SK-N-SH treated with all-trans-retinoic acid at 6 μM for 48 hours (cell line): Measurements from ENCODE around the gene KIAA1328.

Experiments used
- ATAC-seq: fragments of 200-7000 bp; cut with Tn5 transposase; 3 replicates; pipeline ENCODE4 v1.9.1; 2020; ENCODE audit warnings: mild to moderate bottlenecking, moderate library complexity
- ARNTL ChIP-seq: fragments of 450-650 bp; formaldehyde crosslinking; IDR thresholded peaks from 2 replicates; pipeline ENCODE4 v1.5.0; 2020; ENCODE audit warnings: low read depth, mild to moderate bottlenecking, moderate library complexity, borderline replicate concordance
- BACH2 ChIP-seq: fragments of 250-450 bp; sonication (Bioruptor Pico); IDR thresholded peaks from 2 replicates; pipeline ENCODE4 v1.9.0; 2021; ENCODE audit warnings: mild to moderate bottlenecking, borderline replicate concordance
- CREB5 ChIP-seq: fragments of 250-450 bp; sonication (Bioruptor Pico); IDR thresholded peaks from 2 replicates; pipeline ENCODE4 v1.5.1; 2020; ENCODE audit warnings: low read depth, mild to moderate bottlenecking, moderate library complexity
- CSDC2 ChIP-seq: fragments of 250-450 bp; sonication (Bioruptor Pico); IDR thresholded peaks from 2 replicates; pipeline ENCODE4 v1.5.0; 2020; ENCODE audit warnings: mild to moderate bottlenecking, moderate library complexity
- CSRNP3 ChIP-seq: fragments of 250-450 bp; sonication (Bioruptor Pico); IDR thresholded peaks from 2 replicates; pipeline ENCODE4 v1.5.1; 2021; ENCODE audit warnings: mild to moderate bottlenecking, moderate library complexity
- ESRRG ChIP-seq: fragments of 250-450 bp; sonication (Bioruptor Pico); IDR thresholded peaks from 2 replicates; pipeline ENCODE4 v1.6.1; 2021; ENCODE audit warnings: mild to moderate bottlenecking
- GLIS3 ChIP-seq: fragments of 250-450 bp; sonication (Bioruptor Pico); IDR thresholded peaks from 2 replicates; pipeline ENCODE4 v1.5.0; 2020; ENCODE audit warnings: mild to moderate bottlenecking, moderate library complexity
- ISL1 ChIP-seq: fragments of 250-450 bp; sonication (Bioruptor Pico); IDR thresholded peaks from 2 replicates; pipeline ENCODE4 v2.1.2; 2022; ENCODE audit warnings: mild to moderate bottlenecking, moderate library complexity
- OSR1 ChIP-seq: fragments of 250-450 bp; sonication (Bioruptor Pico); IDR thresholded peaks from 2 replicates; pipeline ENCODE4 v1.8.0; 2022; ENCODE audit warnings: moderate library complexity, mild to moderate bottlenecking, inconsistent platforms
- PATZ1 ChIP-seq: fragments of 250-450 bp; sonication (Bioruptor Pico); IDR thresholded peaks from 2 replicates; pipeline ENCODE4 v1.8.0; 2020; ENCODE audit warnings: mild to moderate bottlenecking, moderate library complexity, borderline replicate concordance
- POU6F1 ChIP-seq: fragments of 250-450 bp; sonication (Bioruptor Pico); IDR thresholded peaks from 2 replicates; pipeline ENCODE4 v1.8.0; 2021; ENCODE audit warnings: low read depth, mild to moderate bottlenecking, moderate library complexity, borderline replicate concordance
- PPARA ChIP-seq: fragments of 250-450 bp; sonication (Bioruptor Pico); IDR thresholded peaks from 2 replicates; pipeline ENCODE4 v1.5.0; 2020; ENCODE audit warnings: mild to moderate bottlenecking, borderline replicate concordance
- RARB ChIP-seq: fragments of 250-450 bp; sonication (Bioruptor Pico); IDR thresholded peaks from 2 replicates; pipeline ENCODE4 v1.8.0; 2021; ENCODE audit warnings: mild to moderate bottlenecking, moderate library complexity
- SNAI2 ChIP-seq: fragments of 250-450 bp; sonication (Bioruptor Pico); IDR thresholded peaks from 2 replicates; pipeline ENCODE4 v1.5.0; 2020; ENCODE audit warnings: mild to moderate bottlenecking, moderate library complexity
- TCF4 ChIP-seq: fragments of 250-450 bp; sonication (Bioruptor Pico); IDR thresholded peaks from 2 replicates; pipeline ENCODE4 v1.8.0; 2021; ENCODE audit warnings: mild to moderate bottlenecking, moderate library complexity, borderline replicate concordance
- TOX ChIP-seq: fragments of 250-450 bp; sonication (Bioruptor Pico); IDR thresholded peaks from 2 replicates; pipeline ENCODE4 v1.8.0; 2021; ENCODE audit warnings: mild to moderate bottlenecking, moderate library complexity, borderline replicate concordance
- TSHZ2 ChIP-seq: fragments of 250-450 bp; sonication (Bioruptor Pico); IDR thresholded peaks from 2 replicates; pipeline ENCODE4 v1.5.0; 2020; ENCODE audit warnings: mild to moderate bottlenecking, moderate library complexity
- ZC3H10 ChIP-seq: fragments of 250-450 bp; sonication (Bioruptor Pico); IDR thresholded peaks from 2 replicates; pipeline ENCODE4 v1.5.1; 2021; ENCODE audit warnings: mild to moderate bottlenecking, moderate library complexity
- ZFP3 ChIP-seq: fragments of 250-450 bp; sonication (Bioruptor Pico); IDR thresholded peaks from 2 replicates; pipeline ENCODE4 v1.5.0; 2020; ENCODE audit warnings: mild to moderate bottlenecking, moderate library complexity
- ZFP30 ChIP-seq: fragments of 450-650 bp; formaldehyde crosslinking; IDR thresholded peaks from 2 replicates; pipeline ENCODE4 v1.5.0; 2022; ENCODE audit warnings: mild to moderate bottlenecking, moderate library complexity
- ZNF565 ChIP-seq: fragments of 450-650 bp; formaldehyde crosslinking; conservative IDR thresholded peaks from 2 replicates; pipeline ENCODE4 v1.5.0; 2020; ENCODE audit warnings: low read depth, mild to moderate bottlenecking, moderate library complexity
- ZNF70 ChIP-seq: fragments of 450-650 bp; formaldehyde crosslinking; IDR thresholded peaks from 2 replicates; pipeline ENCODE4 v1.5.0; 2020; ENCODE audit warnings: mild to moderate bottlenecking, moderate library complexity
- ZNF8 ChIP-seq: fragments of 450-650 bp; formaldehyde crosslinking; IDR thresholded peaks from 2 replicates; pipeline ENCODE4 v1.5.0; 2020; ENCODE audit warnings: mild to moderate bottlenecking, moderate library complexity

KIAA1328 gene

GRCh38 chr18:37231251-37231650 lies 402.3 kb downstream of the KIAA1328 start:
- ATAC-seq, result peak; percentile 19; the same call in 1 of the 3 replicates
- TF ChIP-seq ZC3H10, result no peak
- TF ChIP-seq PPARA, result no peak
- no peak for TF ChIP-seq TOX
- TF ChIP-seq GLIS3 (CRISPR knock-in tag), result no peak
- no peak for TF ChIP-seq ESRRG (CRISPR knock-in tag)
- no peak for TF ChIP-seq TCF4 (CRISPR knock-in tag)
- TF ChIP-seq CREB5 (CRISPR knock-in tag), result no peak
- no peak for TF ChIP-seq ARNTL (CRISPR knock-in tag)
- TF ChIP-seq ZNF70 (CRISPR knock-in tag), result no peak
- no peak for TF ChIP-seq RARB (CRISPR knock-in tag)
- TF ChIP-seq, all 23 proteins: peak for 0

GRCh38 chr18:37235583-37235982 lies 406.7 kb downstream of the KIAA1328 start:
- TF ChIP-seq ZNF8 (CRISPR knock-in tag), result no peak
- TF ChIP-seq OSR1 (CRISPR knock-in tag), result no peak
- ATAC-seq, result no peak

- peak; percentile 80 for ATAC-seq
- TF ChIP-seq SNAI2 (CRISPR knock-in tag) (no peak), ESRRG (CRISPR knock-in tag) (no peak), ZNF8 (CRISPR knock-in tag) (no peak), OSR1 (CRISPR knock-in tag) (no peak), ZFP30 (CRISPR knock-in tag) (no peak), GLIS3 (CRISPR knock-in tag) (no peak), CSRNP3 (CRISPR knock-in tag) (no peak), ZNF565 (no peak), PPARA (no peak), PATZ1 (no peak), ZNF70 (CRISPR knock-in tag) (no peak), ZFP3 (CRISPR knock-in tag) (no peak), ISL1 (CRISPR knock-in tag) (no peak), BACH2 (CRISPR knock-in tag) (no peak), TSHZ2 (CRISPR knock-in tag) (no peak), CSDC2 (CRISPR knock-in tag) (no peak), ARNTL (CRISPR knock-in tag) (no peak), TOX (no peak), RARB (CRISPR knock-in tag) (no peak), TCF4 (CRISPR knock-in tag) (no peak)
Measured at GRCh38 chr18:37238282-37239108, 409.6 kb downstream of the KIAA1328 start.

- TF ChIP-seq ESRRG (CRISPR knock-in tag), result no peak
- no peak for TF ChIP-seq ZNF565
- TF ChIP-seq ZNF70 (CRISPR knock-in tag), result no peak
- TF ChIP-seq ARNTL (CRISPR knock-in tag), result no peak
- no peak for TF ChIP-seq TOX
- no peak for TF ChIP-seq OSR1 (CRISPR knock-in tag)
- no peak for TF ChIP-seq GLIS3 (CRISPR knock-in tag)
- TF ChIP-seq ZNF8 (CRISPR knock-in tag), result no peak
- no peak for TF ChIP-seq ISL1 (CRISPR knock-in tag)
- TF ChIP-seq POU6F1, result no peak
- TF ChIP-seq SNAI2 (CRISPR knock-in tag), result no peak
- no peak for TF ChIP-seq PATZ1
- no peak for TF ChIP-seq CSDC2 (CRISPR knock-in tag)
- TF ChIP-seq, all 23 proteins: peak for 0
- ATAC-seq, result no peak
Measured at GRCh38 chr18:37242091-37242490, 413.2 kb downstream of the KIAA1328 start.
